Ishikawa (cell line): ENCODE measurements around the gene UBXN4.

Experiments used
- CEBPB ChIP-seq: IDR thresholded peaks from 2 replicates; pipeline ENCODE4 v1.6.1; 2012
- CREB1 ChIP-seq: IDR thresholded peaks from 2 replicates; pipeline ENCODE4 v1.6.1; 2012; ENCODE audit warnings: low read depth
- EGR1 ChIP-seq: IDR thresholded peaks from 2 replicates; pipeline ENCODE4 v1.6.1; 2012
- EP300 ChIP-seq: IDR thresholded peaks from 2 replicates; pipeline ENCODE4 v1.6.1; 2012; ENCODE audit warnings: borderline replicate concordance
- FOXM1 ChIP-seq: IDR thresholded peaks from 2 replicates; pipeline ENCODE4 v1.6.1; 2012; ENCODE audit warnings: low read depth, borderline replicate concordance
- MAX ChIP-seq: IDR thresholded peaks from 2 replicates; pipeline ENCODE4 v1.6.1; 2012
- NFIC ChIP-seq: IDR thresholded peaks from 2 replicates; pipeline ENCODE4 v1.6.1; 2012
- RAD21 ChIP-seq: IDR thresholded peaks from 2 replicates; pipeline ENCODE4 v1.6.1; 2012; ENCODE audit warnings: low read depth
- REST ChIP-seq: IDR thresholded peaks from 2 replicates; pipeline ENCODE4 v1.6.1; 2012; ENCODE audit warnings: low read depth, mild to moderate bottlenecking
- TAF1 ChIP-seq: IDR thresholded peaks from 2 replicates; pipeline ENCODE4 v1.6.1; 2012; ENCODE audit warnings: low read depth, mild to moderate bottlenecking
- TCF12 ChIP-seq: IDR thresholded peaks from 2 replicates; pipeline ENCODE4 v1.6.1; 2012; ENCODE audit warnings: low read depth
- TEAD4 ChIP-seq: IDR thresholded peaks from 2 replicates; pipeline ENCODE4 v1.6.1; 2012
- USF1 ChIP-seq: IDR thresholded peaks from 2 replicates; pipeline ENCODE4 v1.6.1; 2012
- YY1 ChIP-seq: IDR thresholded peaks from 2 replicates; pipeline ENCODE4 v1.6.1; 2012; ENCODE audit warnings: low read depth
- ZBTB7A ChIP-seq: IDR thresholded peaks from 2 replicates; pipeline ENCODE4 v1.6.1; 2012; ENCODE audit warnings: low read depth

The UBXN4 gene

GRCh38 chr2:135741395-135742324 lies at the start of gene UBXN4:
UBXN4 (plus strand) TSS chr2:135741855; CDS start chr2:135741930, 75 bp downstream.
- TF ChIP-seq TEAD4 (peak; percentile 71), MAX (peak; percentile 73; the same call in 1 of the 2 replicates), NFIC (no peak), EGR1 (no peak; the same call in 1 of the 2 replicates), CREB1 (peak; percentile 75), FOXM1 (no peak), RAD21 (no peak), EP300 (no peak), CEBPB (no peak), USF1 (no peak), TCF12 (no peak), ZBTB7A (0 out of 2 replicates have a peak, but pooled peaks have one; percentile 63), REST (peak; percentile 18; the same call in 1 of the 2 replicates), TAF1 (peak; percentile 87), YY1 (peak; percentile 89)

- TF ChIP-seq YY1: no peak
- TF ChIP-seq NFIC: no peak
- no peak for TF ChIP-seq REST
- TF ChIP-seq RAD21: no peak
- TF ChIP-seq ZBTB7A: no peak
- no peak for TF ChIP-seq EGR1
- TF ChIP-seq MAX: no peak
- no peak for TF ChIP-seq EP300
- TF ChIP-seq TCF12: no peak
- TF ChIP-seq TEAD4: no peak
- no peak for TF ChIP-seq USF1
- TF ChIP-seq FOXM1: no peak
- no peak for TF ChIP-seq TAF1
- no peak for TF ChIP-seq CEBPB
- TF ChIP-seq CREB1: no peak
Measured at GRCh38 chr2:135694711-135695110, 46.9 kb upstream of the UBXN4 start.

GRCh38 chr2:135698838-135699237 lies 42.8 kb upstream of the UBXN4 start:
- TF ChIP-seq EP300: no peak
- TF ChIP-seq TCF12: no peak
- TF ChIP-seq YY1: no peak
- no peak for TF ChIP-seq RAD21
- no peak for TF ChIP-seq MAX
- no peak for TF ChIP-seq USF1
- TF ChIP-seq EGR1: no peak
- no peak for TF ChIP-seq REST
- no peak for TF ChIP-seq CREB1
- TF ChIP-seq ZBTB7A: no peak
- TF ChIP-seq TAF1: no peak
